H9 (cell line): ENCODE measurements around the gene TOP3B. TPM values are rescaled to one million over a fixed set of nuclear protein-coding genes. Genes with fewer than 3 reads are reported as not detected.
"Not testable (repeated sequence)": the region's sequence is repeated elsewhere in the genome, so short reads cannot be mapped to it uniquely, and the experiment has no call there.

ENCODE experiments used
- DNase-seq: peaks from one replicate; pipeline ENCODE4 v3.0.0-alpha.2; 2017
- H2AFZ ChIP-seq: one replicate; pipeline ENCODE4 v1.6.1; 2013; ENCODE audit warnings: mild to moderate bottlenecking, low read length, control low read depth, moderate library complexity
- H2AK5ac ChIP-seq: 2 replicates; pipeline ENCODE4 v1.6.1; 2013; ENCODE audit warnings: low read length, control low read depth, mixed read lengths; ENCODE audit not compliant: insufficient read length
- H2BK120ac ChIP-seq: one replicate; pipeline ENCODE4 v1.6.1; 2013; ENCODE audit warnings: low read depth, mild to moderate bottlenecking, low read length, control low read depth, inconsistent platforms; ENCODE audit not compliant: poor library complexity, severe bottlenecking
- H2BK12ac ChIP-seq: 2 replicates; pipeline ENCODE4 v1.6.1; 2013; ENCODE audit warnings: low read length, control low read depth, mixed read lengths, low read depth; ENCODE audit not compliant: insufficient read length
- H2BK15ac ChIP-seq: 2 replicates; pipeline ENCODE4 v1.6.1; 2013; ENCODE audit warnings: low read depth, low read length, control low read depth
- H2BK20ac ChIP-seq: one replicate; pipeline ENCODE4 v1.6.1; 2013; ENCODE audit warnings: low read depth, mild to moderate bottlenecking, low read length, control low read depth, inconsistent platforms; ENCODE audit not compliant: poor library complexity, severe bottlenecking
- H2BK5ac ChIP-seq: 2 replicates; pipeline ENCODE4 v1.6.1; 2013; ENCODE audit warnings: low read length, control low read depth, mixed read lengths; ENCODE audit not compliant: insufficient read length
- H3K14ac ChIP-seq: 2 replicates; pipeline ENCODE4 v1.6.1; 2013; ENCODE audit warnings: low read length, control low read depth; ENCODE audit not compliant: insufficient read depth
- H3K18ac ChIP-seq: 2 replicates; pipeline ENCODE4 v1.6.1; 2013; ENCODE audit warnings: low read depth, mild to moderate bottlenecking, mixed read lengths, low read length, control low read depth; ENCODE audit not compliant: insufficient read length
- H3K23ac ChIP-seq: 2 replicates; pipeline ENCODE4 v1.6.1; 2013; ENCODE audit warnings: low read length, control low read depth, mixed read lengths, low read depth; ENCODE audit not compliant: insufficient read length
- H3K23me2 ChIP-seq: 2 replicates; pipeline ENCODE4 v1.6.1; 2013; ENCODE audit warnings: low read depth, mild to moderate bottlenecking, mixed read lengths, low read length, control low read depth; ENCODE audit not compliant: insufficient read length, poor library complexity, severe bottlenecking
- H3K27ac ChIP-seq: 2 replicates; pipeline ENCODE4 v1.5.1; 2013; ENCODE audit warnings: low read length, control low read depth, mixed read lengths, low read depth; ENCODE audit not compliant: insufficient read length
- H3K27me3 ChIP-seq: 2 replicates; pipeline ENCODE4 v1.6.1; 2013; ENCODE audit warnings: low read length, control low read depth, inconsistent platforms; ENCODE audit not compliant: insufficient read depth
- H3K4ac ChIP-seq: 2 replicates; pipeline ENCODE4 v1.6.1; 2013; ENCODE audit warnings: low read depth, mild to moderate bottlenecking, control low read depth, inconsistent platforms, low read length, moderate library complexity
- H3K4me1 ChIP-seq: 2 replicates; pipeline ENCODE4 v1.6.1; 2013; ENCODE audit warnings: low read length, control low read depth, inconsistent platforms; ENCODE audit not compliant: insufficient read depth
- H3K4me2 ChIP-seq: 2 replicates; pipeline ENCODE4 v1.6.1; 2013; ENCODE audit warnings: low read length, control low read depth, mixed read lengths; ENCODE audit not compliant: insufficient read length, insufficient read depth
- H3K56ac ChIP-seq: 2 replicates; pipeline ENCODE4 v1.6.1; 2013; ENCODE audit warnings: low read depth, mild to moderate bottlenecking, mixed read lengths, low read length, control low read depth; ENCODE audit not compliant: insufficient read length
- H3K79me1 ChIP-seq: 2 replicates; pipeline ENCODE4 v1.6.1; 2013; ENCODE audit warnings: low read depth, mild to moderate bottlenecking, moderate library complexity, low read length, control low read depth, inconsistent platforms; ENCODE audit not compliant: insufficient read depth, poor library complexity, severe bottlenecking
- H3K79me2 ChIP-seq: 2 replicates; pipeline ENCODE4 v1.6.1; 2013; ENCODE audit warnings: low read length, control low read depth, inconsistent platforms; ENCODE audit not compliant: insufficient read depth
- H3K9ac ChIP-seq: 2 replicates; pipeline ENCODE4 v1.6.1; 2013; ENCODE audit warnings: low read length, control low read depth, mixed read lengths; ENCODE audit not compliant: insufficient read length; ENCODE audit errors: extremely low read depth
- H3K9me3 ChIP-seq: one replicate; pipeline ENCODE4 v1.6.1; 2013; ENCODE audit warnings: low read depth, low read length, inconsistent platforms; ENCODE audit not compliant: control insufficient read depth
- H3T11ph ChIP-seq: one replicate; pipeline ENCODE4 v1.6.1; 2013; ENCODE audit warnings: mild to moderate bottlenecking, low read length, control low read depth, inconsistent platforms
- H4K20me1 ChIP-seq: one replicate; pipeline ENCODE4 v1.6.1; 2013; ENCODE audit not compliant: control insufficient read depth, insufficient read length, insufficient read depth
- H4K5ac ChIP-seq: 2 replicates; pipeline ENCODE4 v1.6.1; 2013; ENCODE audit warnings: low read depth, mild to moderate bottlenecking, mixed read lengths, low read length, control low read depth; ENCODE audit not compliant: insufficient read length
- H4K8ac ChIP-seq: replicated peaks from 2 replicates; pipeline ENCODE4 v1.6.1; 2013; ENCODE audit warnings: low read length, control low read depth, mixed read lengths, low read depth; ENCODE audit not compliant: insufficient read length
- H4K91ac ChIP-seq: 2 replicates; pipeline ENCODE4 v1.6.1; 2013; ENCODE audit warnings: low read depth, mild to moderate bottlenecking, moderate library complexity, mixed read lengths, low read length, control low read depth; ENCODE audit not compliant: insufficient read length
- H3K27ac Mint-ChIP-seq, 3 experiments: 2 replicates in 2 of 3; 3 replicates in 1 of 3; pipeline ENCODE4 v1.8.0; 2020 to 2021; ENCODE audit warnings: mixed read lengths in 3 of 3, mild to moderate bottlenecking in 1 of 3, moderate library complexity in 1 of 3
- H3K27me3 Mint-ChIP-seq: 2 replicates; pipeline ENCODE4 v1.8.0; 2021; ENCODE audit warnings: low read depth, mild to moderate bottlenecking, moderate library complexity, mixed read lengths
- H3K36me3 Mint-ChIP-seq, 3 experiments: 2 replicates in 2 of 3; 3 replicates in 1 of 3; pipeline ENCODE4 v1.8.0; 2020 to 2021; ENCODE audit warnings: low read depth in 3 of 3, mixed read lengths in 3 of 3; ENCODE audit not compliant: insufficient read depth in 1 of 3
- H3K4me1 Mint-ChIP-seq, 2 experiments: 2 replicates each; pipeline ENCODE4 v1.8.0; 2020; ENCODE audit warnings: mixed read lengths in 2 of 2
- H3K4me3 Mint-ChIP-seq, 2 experiments: 2 replicates in 1 of 2; 3 replicates in 1 of 2; pipeline ENCODE4 v1.8.0; 2020 to 2021; ENCODE audit warnings: mild to moderate bottlenecking in 2 of 2, mixed read lengths in 2 of 2, moderate library complexity in 1 of 2
- H3K9me3 Mint-ChIP-seq, 2 experiments: 2 replicates in 1 of 2; 3 replicates in 1 of 2; pipeline ENCODE4 v1.8.0; 2020; ENCODE audit warnings: mild to moderate bottlenecking in 2 of 2, mixed read lengths in 2 of 2, moderate library complexity in 1 of 2
- CTCF ChIP-seq: fragments of 200-600 bp; sonication (generic); conservative IDR thresholded peaks from 3 replicates; pipeline ENCODE4 v1.8.0; 2021; ENCODE audit warnings: antibody characterized with exemption, mild to moderate bottlenecking
- WGBS: extraction: QIAGEN DNeasy Blood & Tissue Kit; methylation state at CpG from one replicate; pipeline ENCODE4 v1.1.7; 2013; ENCODE audit warnings: missing lambda C conversion rate, low lambda C conversion rate, mixed read lengths; ENCODE audit not compliant: insufficient read length; ENCODE audit errors: extremely low coverage; 5-methylcytosine and 5-hydroxymethylcytosine counted together
- total RNA-seq: library from RNA; stranded (reverse); gene quantifications from 2 replicates; pipeline ENCODE4 v1.2.1, GENCODE V29; 2021

TOP3B gene
- total RNA-seq, 1 experiment from 2014 or later, result 55.2 TPM

- Histone ChIP-seq H2BK12ac (no peak overlapping the region), H3K9me3 (no peaks in the 10 kb centered on the region), H4K5ac (no peak overlapping the region), H2BK20ac (no peak overlapping the region), H3K56ac (no peak overlapping the region), H2BK120ac (no peak overlapping the region), H2BK15ac (no peak overlapping the region), H4K20me1 (no peaks in the 10 kb centered on the region), H3K23ac (no peak overlapping the region), H2BK5ac (no peak overlapping the region), H3K79me2 (no peaks in the 10 kb centered on the region), H3K4me2 (no peak overlapping the region), H3T11ph (no peak overlapping the region), H3K27ac (no peak overlapping the region), H3K18ac (no peak overlapping the region), H4K91ac (no peak overlapping the region), H2AFZ (no peak overlapping the region), H4K8ac (no peak overlapping the region), H3K14ac (no peak overlapping the region), H3K23me2 (no peaks in the 10 kb centered on the region), H2AK5ac (no peak overlapping the region), H3K4ac (no peak overlapping the region), H3K4me1 (peaks cover 2% of the 10 kb centered on the region; the same call in 1 of the 2 replicates), H3K9ac (no peak overlapping the region), H3K79me1 (no peaks in the 10 kb centered on the region), H3K27me3 (no peaks in the 10 kb centered on the region)
- Mint-ChIP-seq H3K9me3 (no peaks in the 10 kb centered on the region), H3K27ac (no peak overlapping the region), H3K4me3 (no peak overlapping the region), H3K27me3 (peaks cover 6% of the 10 kb centered on the region), H3K4me1 (peaks cover 32 to 37% of the 10 kb centered on the region in 2 experiments), H3K36me3 (no peaks in the 10 kb centered on the region)
- TF ChIP-seq CTCF, result no peak
- no peak for DNase-seq
- WGBS, result no CpG with 5 or more reads among the region's 4 CpGs
Observed at GRCh38 chr22:21915624-21916308, 66.8 kb downstream of the TOP3B start.

GRCh38 chr22:21914033-21914642, 68.4 kb downstream of the TOP3B start:
- not testable (repeated sequence) for H3K4ac ChIP-seq, H4K8ac ChIP-seq, H3K9me3 Mint-ChIP-seq, H4K5ac ChIP-seq, H3K56ac ChIP-seq, H3K14ac ChIP-seq, H3K36me3 Mint-ChIP-seq, H3K23me2 ChIP-seq, H2AFZ ChIP-seq, H2AK5ac ChIP-seq, H3K27me3 ChIP-seq, H3K4me3 Mint-ChIP-seq, H3K23ac ChIP-seq, H2BK120ac ChIP-seq, H3K79me1 ChIP-seq, H3K4me1 ChIP-seq, H2BK15ac ChIP-seq, DNase-seq, H3K9ac ChIP-seq, H3K79me2 ChIP-seq, H2BK5ac ChIP-seq, H3T11ph ChIP-seq, H4K20me1 ChIP-seq, H3K4me2 ChIP-seq, H2BK12ac ChIP-seq, H4K91ac ChIP-seq, H3K9me3 ChIP-seq, H2BK20ac ChIP-seq, H3K18ac ChIP-seq, H3K27ac Mint-ChIP-seq, H3K27ac ChIP-seq
- Mint-ChIP-seq H3K4me1 (peaks cover 16 to 21% of the 10 kb centered on the region in 2 experiments), H3K27me3 (peaks cover 16% of the 10 kb centered on the region)
- no CpG with 5 or more reads among the region's 8 CpGs for WGBS
